Endothelial cell (in vitro differentiated cells): ENCODE data around the gene INTS3. TPM values are rescaled to one million over a fixed set of nuclear protein-coding genes. Genes with fewer than 3 reads are reported as not detected.
"Not testable (repeated sequence)": the region's sequence is repeated elsewhere in the genome, so short reads cannot be mapped to it uniquely, and the experiment has no call there.

Experiments
- DNase-seq: peaks from one replicate; pipeline ENCODE4 v3.0.0; 2021; ENCODE audit warnings: low spot score
- H3K27ac Mint-ChIP-seq: one replicate; pipeline ENCODE4 v1.8.0; 2021; ENCODE audit warnings: mixed read lengths, inconsistent platforms; ENCODE audit not compliant: unreplicated experiment
- H3K27me3 Mint-ChIP-seq: one replicate; pipeline ENCODE4 v1.8.0; 2021; ENCODE audit warnings: mild to moderate bottlenecking, moderate library complexity, mixed read lengths, inconsistent platforms; ENCODE audit not compliant: unreplicated experiment
- H3K36me3 Mint-ChIP-seq: one replicate; pipeline ENCODE4 v1.8.0; 2021; ENCODE audit warnings: mild to moderate bottlenecking, low read depth, mixed read lengths, inconsistent platforms; ENCODE audit not compliant: unreplicated experiment
- H3K4me1 Mint-ChIP-seq: one replicate; pipeline ENCODE4 v1.8.0; 2021; ENCODE audit warnings: mild to moderate bottlenecking, mixed read lengths, inconsistent platforms; ENCODE audit not compliant: unreplicated experiment
- H3K4me3 Mint-ChIP-seq: one replicate; pipeline ENCODE4 v1.8.0; 2021; ENCODE audit warnings: mild to moderate bottlenecking, mixed read lengths, inconsistent platforms; ENCODE audit not compliant: unreplicated experiment
- H3K9me3 Mint-ChIP-seq: one replicate; pipeline ENCODE4 v1.8.0; 2021; ENCODE audit warnings: mixed read lengths, inconsistent platforms; ENCODE audit not compliant: unreplicated experiment
- CTCF ChIP-seq: fragments of 200-600 bp; sonication (generic); IDR thresholded peaks from one replicate; pipeline ENCODE4 v1.5.0; 2021; ENCODE audit warnings: antibody characterized with exemption; ENCODE audit not compliant: unreplicated experiment
- total RNA-seq: library from RNA; stranded (reverse); fragmentation: NEBNext Ultra II Directional; extraction: Animal tissue kit (Norgen Biotek cat#: 25700); gene quantifications from one replicate; pipeline ENCODE4 v1.2.1, GENCODE V29; 2021; ENCODE audit not compliant: unreplicated experiment

The INTS3 gene
- total RNA-seq, 1 donor from 2014 or later, result 69.4 TPM

GRCh38 chr1:153763365-153764225 lies 35.7 kb downstream of the INTS3 start:
- Mint-ChIP-seq H3K4me3 (peak overlapping the region; percentile 56), H3K4me1 (peaks cover 38% of the 10 kb centered on the region)

GRCh38 chr1:153764310-153764709 lies 36.5 kb downstream of the INTS3 start:
- H3K36me3 Mint-ChIP-seq, result peaks cover 47% of the 10 kb centered on the region
- no peak overlapping the region for H3K4me3 Mint-ChIP-seq
- H3K9me3 Mint-ChIP-seq, result no peaks in the 10 kb centered on the region
- peaks cover 44% of the 10 kb centered on the region for H3K4me1 Mint-ChIP-seq
- H3K27me3 Mint-ChIP-seq, result peaks cover 2% of the 10 kb centered on the region
- H3K27ac Mint-ChIP-seq, result peak overlapping the region; percentile 93
- DNase-seq, result no peak
- TF ChIP-seq CTCF, result no peak

More at GRCh38 chr1:153763365-153764225, 35.7 kb downstream of the INTS3 start:
- H3K27me3 Mint-ChIP-seq, result peaks cover 2% of the 10 kb centered on the region
- H3K9me3 Mint-ChIP-seq, result no peaks in the 10 kb centered on the region
- DNase-seq, result no peak
- peak overlapping the region; percentile 93 for H3K27ac Mint-ChIP-seq
- H3K36me3 Mint-ChIP-seq, result peaks cover 44% of the 10 kb centered on the region
- no peak for TF ChIP-seq CTCF

GRCh38 chr1:153766663-153767062 lies 38.8 kb downstream of the INTS3 start:
- not testable (repeated sequence) for DNase-seq, H3K4me3 Mint-ChIP-seq, H3K9me3 Mint-ChIP-seq, H3K27me3 Mint-ChIP-seq, H3K27ac Mint-ChIP-seq
- Mint-ChIP-seq H3K4me1 (peaks cover 57% of the 10 kb centered on the region), H3K36me3 (peaks cover 43% of the 10 kb centered on the region)

- Mint-ChIP-seq H3K9me3 (no peaks in the 10 kb centered on the region), H3K27me3 (peaks cover 3% of the 10 kb centered on the region), H3K36me3 (peaks cover 45% of the 10 kb centered on the region), H3K27ac (no peak overlapping the region), H3K4me3 (no peak overlapping the region), H3K4me1 (peaks cover 62% of the 10 kb centered on the region)
- no peak for DNase-seq
- TF ChIP-seq CTCF, result no peak
Measured at GRCh38 chr1:153767519-153767918, 39.7 kb downstream of the INTS3 start.

- Mint-ChIP-seq H3K27me3 (peaks cover 3% of the 10 kb centered on the region), H3K36me3 (peaks cover 43% of the 10 kb centered on the region), H3K4me1 (peaks cover 62% of the 10 kb centered on the region), H3K9me3 (no peaks in the 10 kb centered on the region), H3K4me3 (no peak overlapping the region), H3K27ac (no peak overlapping the region)
- DNase-seq, result no peak
- TF ChIP-seq CTCF, result no peak
Measured at GRCh38 chr1:153768316-153769181, 40.7 kb downstream of the INTS3 start.
